ENCODE measurements around the gene MINDY2. TPM values are rescaled to one million over a fixed set of nuclear protein-coding genes. Genes with fewer than 3 reads are reported as not detected.
A peak's percentile ranks its signal among the peaks of the same experiment; 100 is the strongest.
"Not testable (repeated sequence)": the region's sequence is repeated elsewhere in the genome, so short reads cannot be mapped to it uniquely, and the experiment has no call there.

Gene MINDY2
- total RNA-seq, 1 donor from 2014 or later = 40.5 TPM

- no peak for TF ChIP-seq CTCF (IDR thresholded peaks at IDR 0.05; ENCODE audit: borderline replicate concordance)
- Histone ChIP-seq H3K4me1 (no peaks in the 10 kb centered on the region), H3K9me3 (replicated peaks) (no peaks in the 10 kb centered on the region), H3K4me3 (no peak overlapping the region), H3K27ac (replicated peaks) (no peak overlapping the region), H3K27me3 (ENCODE audit: low read depth) (no peaks in the 10 kb centered on the region), H3K36me3 (peaks cover 45% of the 10 kb centered on the region)
- intact Hi-C loops (cut with micrococcal nuclease) = no loop called here
- no peak for DNase-seq
Measured at GRCh38 chr15:58856086-58856485, 85.0 kb downstream of the MINDY2 start.

- H3K9me3 ChIP-seq (replicated peaks); DNase-seq; H3K27ac ChIP-seq (replicated peaks); H3K4me3 ChIP-seq; H3K4me1 ChIP-seq; H3K27me3 ChIP-seq (ENCODE audit: low read depth); intact Hi-C loops (cut with micrococcal nuclease): not testable (repeated sequence)
- H3K36me3 ChIP-seq = peaks cover 40% of the 10 kb centered on the region
Measured at GRCh38 chr15:58856621-58857020, 85.5 kb downstream of the MINDY2 start.

- Histone ChIP-seq H3K36me3 (no peaks in the 10 kb centered on the region), H3K27me3 (ENCODE audit: low read depth) (no peaks in the 10 kb centered on the region), H3K27ac (replicated peaks) (no peak overlapping the region), H3K4me1 (peaks cover 16% of the 10 kb centered on the region), H3K4me3 (no peak overlapping the region), H3K9me3 (replicated peaks) (no peaks in the 10 kb centered on the region)
- intact Hi-C loops (cut with micrococcal nuclease) = no loop called here
- no peak for TF ChIP-seq CTCF (IDR thresholded peaks at IDR 0.05; ENCODE audit: borderline replicate concordance)
- DNase-seq = no peak
Measured at GRCh38 chr15:58862326-58862725, 91.2 kb downstream of the MINDY2 start.

- Histone ChIP-seq H3K27ac (replicated peaks) (peak overlapping the region; percentile 40), H3K36me3 (no peaks in the 10 kb centered on the region), H3K9me3 (replicated peaks) (no peaks in the 10 kb centered on the region), H3K27me3 (ENCODE audit: low read depth) (no peaks in the 10 kb centered on the region), H3K4me1 (peaks cover 16% of the 10 kb centered on the region), H3K4me3 (peak overlapping the region; percentile 64)
- DNase-seq = peak; percentile 39
- intact Hi-C loops (cut with micrococcal nuclease) = no loop called here
- no peak for TF ChIP-seq CTCF (IDR thresholded peaks at IDR 0.05; ENCODE audit: borderline replicate concordance)
Measured at GRCh38 chr15:58864602-58865424, 93.7 kb downstream of the MINDY2 start.

GRCh38 chr15:58865425-58865880 is 94.4 kb downstream of the MINDY2 start:
- H3K36me3 ChIP-seq = no peaks in the 10 kb centered on the region
- peaks cover 16% of the 10 kb centered on the region for H3K4me1 ChIP-seq
- TF ChIP-seq CTCF (IDR thresholded peaks at IDR 0.05; ENCODE audit: borderline replicate concordance) = no peak
- no peaks in the 10 kb centered on the region for H3K9me3 ChIP-seq (replicated peaks)
- intact Hi-C loops (cut with micrococcal nuclease) = no loop called here
- no peak for DNase-seq
- peak overlapping the region; percentile 40 for H3K27ac ChIP-seq (replicated peaks)
- peak overlapping the region; percentile 64 for H3K4me3 ChIP-seq
- no peaks in the 10 kb centered on the region for H3K27me3 ChIP-seq (ENCODE audit: low read depth)

GRCh38 chr15:58867926-58868325 is 96.8 kb downstream of the MINDY2 start:
- Histone ChIP-seq H3K27ac (replicated peaks) (no peak overlapping the region), H3K9me3 (replicated peaks) (no peaks in the 10 kb centered on the region), H3K36me3 (no peaks in the 10 kb centered on the region), H3K27me3 (ENCODE audit: low read depth) (no peaks in the 10 kb centered on the region), H3K4me1 (peaks cover 16% of the 10 kb centered on the region), H3K4me3 (no peak overlapping the region)
- no peak for TF ChIP-seq CTCF (IDR thresholded peaks at IDR 0.05; ENCODE audit: borderline replicate concordance)
- intact Hi-C loops (cut with micrococcal nuclease) = no loop called here
- DNase-seq = no peak
